ENCODE data around the gene THY1.
A peak's percentile ranks its signal among the peaks of the same experiment; 100 is the strongest.

The THY1 gene

GRCh38 chr11:119422809-119423508, at the start of gene THY1:
TSS of gene THY1 (minus strand) at chr11:119423172. CDS start at chr11:119420905, 2,267 bp downstream.
- peak within 1 kb of the TSS; percentile 76 for H3K4me3 ChIP-seq (ENCODE audit: low read depth, low read length)
- no peak for TF ChIP-seq CTCF (IDR thresholded peaks at IDR 0.05; ENCODE audit: low read depth, low read length)

DNA sequence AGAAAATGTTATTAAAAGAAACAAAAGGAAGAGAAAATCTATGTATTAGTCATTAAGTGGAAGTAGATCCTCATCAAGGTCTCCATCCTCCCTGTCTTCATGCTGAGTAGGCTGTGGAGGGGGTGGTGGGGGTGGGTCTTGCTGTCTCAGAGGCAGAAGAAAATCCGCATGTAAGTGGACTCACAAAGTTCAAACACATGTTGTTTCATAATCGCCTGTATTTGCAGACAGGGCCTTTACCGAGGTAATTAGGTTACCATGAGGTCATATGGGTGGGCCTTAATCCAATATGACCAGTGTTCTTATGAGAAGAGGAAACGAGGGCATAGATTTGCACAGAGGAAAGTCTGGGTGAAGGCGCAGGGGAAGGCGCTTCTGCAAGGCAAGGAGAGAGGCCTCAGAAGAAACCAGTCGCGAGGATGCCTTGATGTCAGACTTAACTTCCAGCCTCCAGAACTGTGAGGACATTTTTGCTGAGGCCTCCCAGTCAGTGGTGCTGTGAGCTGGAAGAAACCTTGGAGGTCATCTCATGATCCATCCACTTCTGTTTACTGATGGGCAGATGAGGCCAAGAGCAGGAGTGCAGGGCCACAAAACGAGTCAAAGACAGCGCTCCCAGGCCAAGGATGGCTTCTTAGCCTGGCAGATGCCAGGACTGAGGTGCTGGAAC, 49.3 kb upstream of the THY1 start:
- no peak overlapping the region for H3K4me3 ChIP-seq (ENCODE audit: low read depth, low read length)
- TF ChIP-seq CTCF (IDR thresholded peaks at IDR 0.05; ENCODE audit: low read depth, low read length): no peak

- H3K4me3 ChIP-seq (ENCODE audit: low read depth, low read length): no peak overlapping the region
- no peak for TF ChIP-seq CTCF (IDR thresholded peaks at IDR 0.05; ENCODE audit: low read depth, low read length)
Observed at GRCh38 chr11:119471329-119471728, 48.4 kb upstream of the THY1 start.

DNA sequence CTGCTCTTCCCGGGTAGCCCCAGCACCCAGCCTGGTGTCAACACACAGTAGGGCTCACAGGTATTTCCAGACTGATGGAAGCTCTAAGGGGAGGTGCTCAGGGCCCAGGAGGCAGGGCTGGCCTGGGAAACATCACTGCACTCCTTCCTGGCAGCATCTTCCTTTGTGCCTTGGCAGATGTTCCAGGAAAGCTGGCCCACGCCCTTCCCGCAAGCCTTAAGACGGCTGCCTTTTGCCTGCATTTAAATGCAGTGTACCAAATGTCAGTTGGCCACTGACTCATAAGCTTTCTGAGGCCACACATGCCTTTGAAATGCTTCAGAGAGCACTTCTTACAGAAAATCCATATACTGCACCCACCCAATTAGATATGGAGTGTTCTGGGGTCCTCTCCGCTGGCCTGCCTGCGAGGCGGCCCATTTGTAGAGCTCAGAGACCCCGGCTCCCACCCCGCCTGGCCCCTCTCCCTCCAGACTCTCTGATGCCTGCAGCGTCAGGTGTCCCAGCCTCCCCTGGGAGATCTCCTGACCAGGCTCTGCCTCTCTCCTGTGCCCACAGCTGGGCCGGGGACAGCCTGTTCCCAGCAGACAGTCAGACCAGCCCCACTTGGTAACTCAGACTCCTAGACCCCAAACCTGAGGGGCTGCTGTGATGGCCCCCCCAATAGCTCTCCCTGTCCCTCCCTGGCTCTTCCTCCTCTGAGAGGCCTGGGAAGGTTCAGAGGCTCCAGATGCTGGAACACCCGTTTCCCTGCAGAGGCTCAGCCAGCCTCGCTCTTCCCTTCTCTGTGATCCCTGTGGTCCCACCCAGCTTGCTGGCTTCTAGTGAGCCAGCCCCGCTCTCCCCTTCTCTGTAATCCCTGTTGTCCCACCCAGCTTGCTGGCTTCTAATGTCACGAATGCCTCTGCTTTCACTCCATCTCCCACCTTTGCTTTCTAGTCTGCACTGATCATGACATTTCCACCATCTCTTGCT, 47.6 kb upstream of the THY1 start:
- no peak for TF ChIP-seq CTCF (IDR thresholded peaks at IDR 0.05; ENCODE audit: low read depth, low read length)
- no peak overlapping the region for H3K4me3 ChIP-seq (ENCODE audit: low read depth, low read length)

- TF ChIP-seq CTCF (IDR thresholded peaks at IDR 0.05; ENCODE audit: low read depth, low read length): no peak
- no peak overlapping the region for H3K4me3 ChIP-seq (ENCODE audit: low read depth, low read length)
Observed at GRCh38 chr11:119469506-119469905, 46.5 kb upstream of the THY1 start.

- TF ChIP-seq CTCF (IDR thresholded peaks at IDR 0.05; ENCODE audit: low read depth, low read length): no peak
- H3K4me3 ChIP-seq (ENCODE audit: low read depth, low read length): no peak overlapping the region
Observed at GRCh38 chr11:119468511-119468910, 45.5 kb upstream of the THY1 start.

All from WI38 (cell line).